NCI-H2196 (cell line): ENCODE data around the gene TBX10.
"Not testable (repeated sequence)": the region's sequence is repeated elsewhere in the genome, so short reads cannot be mapped to it uniquely, and the experiment has no call there.

Experiments
- DNase-seq: peaks from one replicate; lab custom pipeline; 2025; ENCODE audit not compliant: unreplicated experiment; lab: John Stamatoyannopoulos, UW

The TBX10 gene

GRCh38 chr11:67604119-67604518 lies 35.4 kb downstream of the TBX10 start:
- DNase-seq = not testable (repeated sequence)

- DNase-seq = no peak
These were observed 38.5 kb downstream of the TBX10 start for GRCh38 chr11:67601098-67601497.

- DNase-seq = no peak
These were observed 39.1 kb downstream of the TBX10 start for GRCh38 chr11:67600324-67601029.

- no peak for DNase-seq
These were observed 40.4 kb downstream of the TBX10 start for GRCh38 chr11:67599149-67599548.

- not testable (repeated sequence) for DNase-seq
These were observed 41.6 kb downstream of the TBX10 start for GRCh38 chr11:67597963-67598362.

- DNase-seq = not testable (repeated sequence)
These were observed 42.1 kb downstream of the TBX10 start for GRCh38 chr11:67597458-67597857.

- no peak for DNase-seq
These were observed 42.7 kb downstream of the TBX10 start for GRCh38 chr11:67596753-67597300.

GRCh38 chr11:67594480-67594879 lies 45.1 kb downstream of the TBX10 start:
- no peak for DNase-seq

- DNase-seq = no peak
These were observed 46.0 kb downstream of the TBX10 start for GRCh38 chr11:67593565-67593905.

- peak; percentile 15 for DNase-seq
These were observed 46.5 kb downstream of the TBX10 start for GRCh38 chr11:67592880-67593564.

GRCh38 chr11:67588899-67589415 lies 50.6 kb downstream of the TBX10 start:
- not testable (repeated sequence) for DNase-seq

- DNase-seq = no peak
These were observed 51.4 kb downstream of the TBX10 start for GRCh38 chr11:67588136-67588503.

- DNase-seq = no peak
These were observed 52.9 kb downstream of the TBX10 start for GRCh38 chr11:67586568-67587250.

GRCh38 chr11:67585911-67586310 lies 53.7 kb downstream of the TBX10 start:
- DNase-seq = no peak

GRCh38 chr11:67584881-67585873 lies 54.4 kb downstream of the TBX10 start:
- peak; percentile 64 for DNase-seq

GRCh38 chr11:67584205-67584880 lies 55.2 kb downstream of the TBX10 start:
- peak; percentile 69 for DNase-seq

GRCh38 chr11:67583247-67584204 lies 56.0 kb downstream of the TBX10 start, which contains the start of gene GSTP1:
Gene GSTP1, plus strand, starts transcription at chr11:67583812. Its CDS starts 32 bp downstream, at chr11:67583844.
- peak; percentile 90 for DNase-seq

GRCh38 chr11:67582011-67582410 lies 57.6 kb downstream of the TBX10 start:
- DNase-seq = no peak

- no peak for DNase-seq
These were observed 58.1 kb downstream of the TBX10 start for GRCh38 chr11:67581469-67581868.
